HG03103 (cell line): ENCODE data around the gene NSD2.
A peak's percentile ranks its signal among the peaks of the same experiment; 100 is the strongest.
"Not testable (repeated sequence)": the region's sequence is repeated elsewhere in the genome, so short reads cannot be mapped to it uniquely, and the experiment has no call there.

Source experiments
- ATAC-seq: cut with Tn5 transposase; IDR thresholded peaks from one replicate; pipeline ENCODE4 v1.9.1; 2021; ENCODE audit warnings: low read depth; ENCODE audit not compliant: unreplicated experiment

Gene NSD2

GRCh38 chr4:1895971-1896657, 24.9 kb downstream of the NSD2 start:
- ATAC-seq, result no peak

GRCh38 chr4:1896658-1896991, 25.4 kb downstream of the NSD2 start:
- no peak for ATAC-seq

- no peak for ATAC-seq
These were observed 26.8 kb downstream of the NSD2 start for GRCh38 chr4:1898007-1898406.

DNA sequence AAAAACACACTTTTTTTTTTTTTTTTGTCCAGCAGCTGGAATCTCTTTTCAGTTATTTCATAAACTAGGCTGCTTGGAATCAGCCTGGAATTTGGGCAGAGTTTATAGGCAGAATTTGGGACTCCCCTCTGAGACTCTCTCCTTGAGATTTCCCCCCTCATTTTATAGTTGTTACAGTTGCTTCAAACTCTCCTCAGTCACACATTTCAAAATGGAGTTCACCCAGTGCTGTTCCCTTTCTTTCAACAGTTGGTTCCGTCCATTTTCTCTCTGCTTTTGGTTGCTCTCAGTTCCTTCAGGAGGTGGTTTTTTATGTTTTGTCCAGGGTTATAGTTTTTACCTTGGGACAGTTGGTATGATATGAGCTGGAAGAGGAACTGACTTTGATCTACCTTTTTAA, 27.5 kb downstream of the NSD2 start:
- ATAC-seq, result no peak

GRCh38 chr4:1899149-1900086, 28.2 kb downstream of the NSD2 start:
- peak; percentile 66 for ATAC-seq

GRCh38 chr4:1900087-1900433, 28.9 kb downstream of the NSD2 start:
- no peak for ATAC-seq

- no peak for ATAC-seq
These were observed 29.4 kb downstream of the NSD2 start for GRCh38 chr4:1900624-1901023.

DNA sequence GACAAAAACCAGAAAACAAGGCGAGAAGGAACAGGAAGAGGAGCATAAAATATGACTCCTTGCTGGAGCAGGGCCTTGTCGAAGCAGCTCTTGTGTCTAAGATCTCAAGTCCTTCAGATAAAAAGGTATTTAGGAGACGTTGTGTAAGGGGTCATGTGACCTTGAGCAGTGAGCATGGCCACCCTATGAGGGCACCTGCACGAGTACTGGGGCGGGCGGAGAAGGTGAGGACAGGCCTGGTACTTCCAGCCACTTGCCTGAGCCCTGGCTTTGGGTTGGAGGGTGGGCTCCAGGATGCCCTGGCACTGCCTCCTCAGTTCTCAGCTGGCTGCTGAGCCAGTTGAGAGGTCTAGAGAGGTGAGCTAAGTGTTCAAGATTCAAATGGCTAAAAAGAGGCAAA, 29.9 kb downstream of the NSD2 start:
- ATAC-seq, result no peak

DNA sequence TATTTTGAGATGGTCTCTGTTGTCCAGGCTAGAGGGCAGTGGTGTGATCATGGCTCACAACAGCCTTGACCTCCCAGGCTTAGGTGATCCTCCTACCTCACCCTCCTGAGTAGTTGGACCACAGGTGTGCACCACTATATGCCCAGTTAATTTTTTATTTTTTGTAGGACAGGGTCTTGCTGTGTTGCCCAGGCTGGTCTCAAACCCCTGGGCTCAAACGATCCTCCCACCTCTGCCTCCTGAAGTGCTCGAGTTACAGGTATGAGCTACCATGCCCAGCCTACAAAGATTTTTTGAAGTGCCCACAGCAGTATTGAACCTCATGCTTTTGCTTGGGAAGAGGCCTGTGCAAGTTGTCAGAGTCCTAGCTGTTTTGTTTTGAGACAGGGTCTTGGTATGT, 31.1 kb downstream of the NSD2 start:
- ATAC-seq, result no peak

- no peak for ATAC-seq
These were observed 31.8 kb downstream of the NSD2 start for GRCh38 chr4:1903035-1903434.

GRCh38 chr4:1904042-1904441, 32.8 kb downstream of the NSD2 start:
- no peak for ATAC-seq

GRCh38 chr4:1907848-1908525, 36.8 kb downstream of the NSD2 start:
- ATAC-seq, result no peak

GRCh38 chr4:1909696-1910095, 38.5 kb downstream of the NSD2 start:
- ATAC-seq, result not testable (repeated sequence)

GRCh38 chr4:1910643-1911042, 39.5 kb downstream of the NSD2 start:
- no peak for ATAC-seq

GRCh38 chr4:1911316-1911715, 40.1 kb downstream of the NSD2 start:
- not testable (repeated sequence) for ATAC-seq

GRCh38 chr4:1922821-1923220, 51.6 kb downstream of the NSD2 start:
- ATAC-seq, result no peak

- ATAC-seq, result no peak
These were observed 56.5 kb downstream of the NSD2 start for GRCh38 chr4:1927675-1928074.

DNA sequence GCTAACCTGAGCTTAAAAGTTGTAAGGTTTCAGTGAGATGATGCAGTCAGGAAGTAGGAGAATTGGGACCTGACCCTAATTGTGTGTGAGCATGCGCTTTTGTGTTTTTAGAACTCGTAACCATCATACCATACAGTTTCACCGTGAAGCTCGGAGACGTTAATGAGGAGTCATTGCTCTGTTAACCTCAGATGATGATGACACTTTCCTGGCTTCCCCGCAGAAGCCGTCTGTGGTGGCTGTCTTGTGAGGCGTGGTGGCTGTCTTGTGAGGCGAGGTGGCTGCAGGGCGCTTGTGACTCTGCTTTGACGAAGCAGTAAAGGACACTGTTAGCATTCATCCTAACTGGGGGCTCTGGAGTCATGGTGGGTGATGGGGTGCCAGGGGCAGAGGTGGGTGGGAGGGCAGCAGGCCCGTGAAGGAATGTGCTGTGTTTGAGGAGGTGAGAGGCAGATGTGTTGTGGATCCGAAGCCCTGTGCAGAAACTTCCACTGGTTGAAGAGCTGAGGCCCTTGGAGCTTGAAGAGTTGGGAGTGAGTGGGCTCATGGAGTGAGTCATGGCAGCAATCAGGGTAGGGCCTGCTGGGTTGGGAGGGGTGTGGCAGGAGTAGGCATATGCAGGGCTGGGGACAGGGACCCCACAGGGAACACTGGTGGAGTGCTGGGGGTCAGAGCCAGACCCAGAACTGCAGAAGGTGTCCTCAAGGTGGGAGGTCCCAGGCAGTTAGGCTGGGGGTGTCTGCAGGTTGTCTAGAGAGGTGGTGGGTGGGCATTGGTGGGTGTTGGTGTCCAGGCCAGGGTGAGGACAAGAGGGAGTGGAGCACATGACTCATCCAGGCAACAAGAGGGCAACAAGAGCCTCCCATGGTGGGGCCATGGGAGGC, 57.4 kb downstream of the NSD2 start:
- ATAC-seq, result no peak

DNA sequence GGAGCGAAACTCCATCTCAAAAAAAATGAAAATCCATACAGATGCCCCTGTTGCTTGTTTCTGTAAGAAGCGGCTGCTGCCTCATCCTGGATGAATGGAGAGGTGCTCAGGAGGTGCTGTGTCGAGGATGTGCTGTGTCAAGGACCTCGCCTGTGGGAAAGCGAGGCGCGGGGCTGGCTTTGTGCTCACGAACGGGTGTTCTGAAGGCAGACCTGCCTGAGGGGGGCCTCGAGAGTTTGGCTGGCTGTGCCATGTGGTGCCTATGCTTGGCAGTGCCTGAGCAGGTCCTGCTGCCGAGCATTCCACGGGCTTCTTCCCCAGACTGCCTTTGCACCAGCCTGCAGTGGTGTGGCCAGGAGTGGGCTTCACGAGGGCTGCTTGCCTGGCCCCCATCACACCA, 61.5 kb downstream of the NSD2 start:
- no peak for ATAC-seq

- no peak for ATAC-seq
These were observed 62.5 kb downstream of the NSD2 start for GRCh38 chr4:1933700-1934099.

DNA sequence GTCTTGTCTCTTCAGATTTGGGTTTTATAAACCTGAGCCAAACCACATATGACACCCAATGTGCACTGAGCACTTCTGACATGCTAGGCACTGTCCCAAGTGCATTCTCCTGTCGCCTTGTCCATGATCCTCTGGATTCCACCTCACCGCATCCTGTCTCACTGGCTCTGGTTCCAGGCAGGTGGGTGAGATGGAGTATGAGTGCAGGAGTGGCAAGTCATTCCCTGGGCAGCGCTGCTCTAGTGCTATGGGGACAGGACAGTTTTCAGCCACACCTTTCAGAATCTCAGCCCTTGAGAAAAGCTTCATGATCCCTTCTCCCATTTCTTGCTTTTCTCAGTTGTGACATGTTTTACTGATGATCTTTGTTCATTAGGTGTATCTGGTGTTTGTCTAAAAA, 66.4 kb downstream of the NSD2 start:
- ATAC-seq, result no peak
